Left hindlimb (tissue), 1 donor: ENCODE data around the gene TXNDC8.

Experiments
- DNase-seq: peaks from one replicate; pipeline ENCODE4 v3.0.0-alpha.2; 2018

The TXNDC8 gene

DNA sequence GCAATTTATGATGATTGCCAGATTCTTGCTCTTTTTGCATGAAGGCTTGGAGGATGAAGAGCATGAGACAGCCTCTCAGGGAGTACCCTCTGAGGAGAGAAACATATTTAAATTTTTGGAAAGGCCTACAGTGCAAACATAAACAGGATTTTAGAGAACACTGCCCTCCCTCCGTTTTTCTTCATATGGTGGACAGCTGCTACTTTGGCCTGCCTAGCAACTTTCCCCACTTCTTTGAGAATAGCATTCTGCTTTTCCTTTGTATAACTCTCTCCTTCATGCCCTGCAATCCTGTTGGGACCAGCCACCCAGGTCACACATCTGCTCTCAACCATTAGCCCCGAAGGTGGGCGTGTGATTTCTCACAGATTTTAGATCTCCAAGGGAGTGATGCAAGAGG is 60.9 kb downstream of the TXNDC8 start:
- DNase-seq = peak; percentile 36

DNA sequence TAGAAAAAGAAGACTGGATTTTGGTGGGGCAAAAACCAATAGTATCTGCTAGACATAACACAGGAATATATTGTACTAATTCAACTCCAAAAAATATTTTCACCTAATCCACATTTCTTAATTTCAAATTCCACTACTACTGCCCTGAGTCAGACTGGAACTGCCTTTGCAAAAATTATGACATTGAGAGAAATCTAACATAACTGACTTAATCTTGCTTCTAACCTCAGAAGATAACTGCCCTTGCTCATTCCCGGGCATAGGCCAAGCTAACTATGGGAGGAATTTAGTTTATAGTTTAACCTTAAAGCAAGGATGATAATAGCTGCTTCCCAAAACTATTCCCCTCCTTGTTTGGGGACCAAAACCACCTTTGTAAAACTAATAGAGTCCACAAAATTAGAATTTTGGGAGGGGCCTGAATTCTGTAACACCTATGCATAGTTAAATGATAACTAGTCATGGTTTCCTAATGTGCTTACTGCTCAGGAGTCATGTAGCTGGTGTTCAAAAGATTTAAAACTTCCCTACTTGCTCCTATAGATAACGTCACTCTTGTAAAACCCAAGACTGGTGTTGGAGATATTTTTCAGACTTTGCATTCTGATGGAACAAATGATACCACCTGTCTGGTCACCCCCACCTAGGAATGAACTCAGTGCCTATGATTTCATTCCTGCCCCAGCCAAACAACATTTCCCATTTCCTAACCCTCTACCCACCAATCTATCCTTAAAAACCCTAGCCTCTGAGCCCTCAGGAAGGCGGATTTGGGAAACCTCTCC is 67.3 kb downstream of the TXNDC8 start:
- no peak for DNase-seq

DNA sequence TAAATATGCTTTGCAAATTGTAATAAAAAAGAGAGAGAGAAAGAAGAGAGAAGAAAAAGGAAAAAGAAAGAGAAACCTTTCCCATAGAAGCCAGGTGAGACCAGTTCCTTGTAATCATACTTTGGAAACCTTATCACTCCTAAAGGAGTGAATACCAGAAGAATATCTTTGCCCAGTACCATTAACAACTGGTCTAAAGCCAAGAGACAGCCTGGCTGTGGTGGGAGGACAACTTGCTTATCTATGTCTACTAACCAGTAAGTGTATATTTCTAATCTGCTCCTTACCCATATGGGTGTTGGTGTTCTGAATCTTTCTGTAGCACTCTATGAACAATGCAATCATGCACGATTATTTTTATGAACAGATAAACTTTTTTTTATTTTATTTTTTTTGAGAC is 70.9 kb downstream of the TXNDC8 start:
- no peak for DNase-seq

DNA sequence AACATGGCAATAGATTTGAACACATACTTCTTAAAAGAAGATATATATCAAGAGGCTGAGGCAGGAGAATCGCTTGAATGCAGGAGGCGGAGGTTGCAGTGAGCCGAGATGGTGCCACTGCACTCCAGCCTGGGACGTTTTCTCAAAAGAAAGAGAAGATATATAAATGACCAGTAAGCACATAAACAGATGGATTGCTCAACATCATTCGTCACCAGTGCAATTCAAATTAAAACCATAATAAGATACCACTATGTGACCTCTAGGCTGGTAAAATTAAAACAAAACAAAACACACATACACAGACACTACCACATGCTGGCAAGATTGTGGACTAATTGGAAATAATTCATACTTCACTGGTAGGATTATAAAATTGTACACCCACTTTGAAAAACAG is 76.0 kb downstream of the TXNDC8 start:
- DNase-seq = no peak

DNA sequence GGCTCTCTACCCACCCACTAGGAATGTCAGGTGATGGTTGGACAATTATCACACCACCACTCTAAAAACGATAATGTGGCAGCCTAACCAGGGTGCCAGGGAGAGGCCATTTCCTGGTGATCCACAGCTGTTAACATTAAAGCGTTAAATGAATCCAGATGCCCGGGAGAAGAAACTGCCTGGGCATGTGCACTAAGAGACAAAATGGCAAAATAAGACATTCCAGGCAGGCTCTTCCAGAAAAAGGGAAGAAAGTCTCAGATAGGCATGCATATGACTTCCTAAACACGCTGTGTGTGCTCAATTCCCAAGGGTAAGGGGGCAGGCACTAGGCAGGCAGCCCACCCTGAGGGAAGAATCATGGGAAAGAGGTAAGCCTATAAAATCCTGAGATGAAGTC is 76.8 kb downstream of the TXNDC8 start:
- no peak for DNase-seq

DNA sequence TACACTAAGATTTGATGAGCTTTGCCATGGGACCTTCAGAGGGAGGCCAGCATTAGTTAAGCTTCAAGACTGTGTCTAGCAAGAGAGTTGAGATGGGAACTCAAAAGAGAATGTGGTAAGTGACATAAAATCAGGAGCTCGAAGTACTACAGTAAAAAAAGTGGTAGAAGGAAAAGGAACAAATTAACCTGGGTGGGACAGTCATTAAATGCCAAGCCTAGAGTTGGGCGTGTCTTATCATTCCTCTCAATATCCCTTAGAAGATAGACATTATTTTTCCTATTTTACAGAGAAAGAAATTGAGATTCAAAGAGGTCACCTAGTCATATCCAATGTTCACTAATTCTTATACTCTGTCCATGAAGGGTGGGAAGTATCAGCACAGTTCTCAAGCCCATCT is 78.1 kb downstream of the TXNDC8 start:
- DNase-seq = no peak

DNA sequence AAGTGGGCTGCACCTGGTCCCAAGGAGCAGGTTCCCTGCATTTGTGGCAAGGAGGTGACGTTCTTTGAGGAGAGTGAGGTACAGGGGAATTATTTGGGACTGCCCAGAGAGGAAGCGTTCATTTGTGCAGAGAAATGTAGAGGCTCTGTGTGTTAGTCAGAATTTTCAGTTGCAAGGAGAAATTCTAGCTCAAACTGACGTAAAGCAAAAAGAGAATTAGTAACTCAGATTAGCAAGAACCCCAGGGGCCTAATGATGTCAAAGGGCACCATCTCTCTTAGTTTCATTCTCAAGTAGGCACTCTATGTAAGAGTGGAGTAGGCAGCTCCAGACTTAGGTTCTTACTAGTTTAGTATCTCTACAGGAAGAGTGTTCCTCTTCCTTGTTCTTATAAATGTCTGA is 79.0 kb downstream of the TXNDC8 start:
- no peak for DNase-seq

DNA sequence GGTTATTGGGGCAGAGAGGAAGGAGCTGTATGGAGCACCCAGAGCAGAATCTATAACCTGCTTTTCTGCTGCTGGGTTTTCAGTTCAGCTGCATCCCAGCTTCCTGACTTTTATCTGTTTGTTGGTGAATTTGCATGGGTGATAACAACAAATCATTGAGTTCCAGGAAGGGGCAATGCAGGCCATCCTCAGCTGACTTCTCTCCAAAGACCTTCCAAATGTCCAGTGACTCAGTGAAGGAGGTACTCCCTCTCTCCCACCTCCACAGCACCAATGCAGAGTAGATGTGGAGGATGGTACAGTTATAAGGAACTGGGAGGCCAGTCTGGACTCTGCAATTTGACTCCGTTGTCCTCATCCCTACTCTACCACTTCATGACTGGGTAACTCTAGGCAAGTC is 79.7 kb downstream of the TXNDC8 start:
- DNase-seq = no peak

DNA sequence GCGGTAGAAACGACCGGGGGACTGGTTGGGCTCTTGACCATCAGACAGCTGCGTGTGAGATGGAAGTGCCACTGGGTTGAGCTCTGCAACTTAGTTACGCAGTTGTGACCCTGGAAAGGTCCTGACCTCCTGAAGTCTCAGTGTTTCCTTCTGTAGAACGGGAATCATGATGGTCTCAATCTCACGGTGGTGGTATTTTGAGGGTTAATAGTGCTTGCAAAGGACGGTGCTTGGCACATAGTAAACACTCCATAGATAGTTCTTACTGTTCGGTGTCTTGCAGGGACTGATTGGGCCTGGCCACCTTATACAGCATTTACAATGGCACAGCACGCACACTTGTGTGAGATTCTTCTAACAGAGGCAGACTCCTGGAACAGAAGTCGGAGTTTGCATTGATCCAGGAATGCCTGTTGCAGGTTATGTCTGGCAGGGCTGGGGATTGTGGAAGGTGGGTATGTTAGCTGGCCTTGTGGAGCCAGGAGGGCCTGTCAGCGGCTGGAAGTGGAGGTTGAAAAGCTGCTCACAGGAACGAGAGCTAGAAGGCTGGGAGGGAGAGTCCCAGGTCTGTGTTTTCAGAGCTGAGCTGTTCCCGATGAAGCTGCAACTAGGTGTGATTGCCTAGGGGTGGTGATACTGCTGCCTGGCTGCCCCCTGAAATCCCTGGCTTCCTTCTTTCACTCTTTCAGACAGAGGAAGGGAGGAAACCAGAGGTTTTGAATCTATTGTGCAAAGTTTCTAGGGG is 80.4 kb downstream of the TXNDC8 start:
- peak; percentile 28 for DNase-seq

DNA sequence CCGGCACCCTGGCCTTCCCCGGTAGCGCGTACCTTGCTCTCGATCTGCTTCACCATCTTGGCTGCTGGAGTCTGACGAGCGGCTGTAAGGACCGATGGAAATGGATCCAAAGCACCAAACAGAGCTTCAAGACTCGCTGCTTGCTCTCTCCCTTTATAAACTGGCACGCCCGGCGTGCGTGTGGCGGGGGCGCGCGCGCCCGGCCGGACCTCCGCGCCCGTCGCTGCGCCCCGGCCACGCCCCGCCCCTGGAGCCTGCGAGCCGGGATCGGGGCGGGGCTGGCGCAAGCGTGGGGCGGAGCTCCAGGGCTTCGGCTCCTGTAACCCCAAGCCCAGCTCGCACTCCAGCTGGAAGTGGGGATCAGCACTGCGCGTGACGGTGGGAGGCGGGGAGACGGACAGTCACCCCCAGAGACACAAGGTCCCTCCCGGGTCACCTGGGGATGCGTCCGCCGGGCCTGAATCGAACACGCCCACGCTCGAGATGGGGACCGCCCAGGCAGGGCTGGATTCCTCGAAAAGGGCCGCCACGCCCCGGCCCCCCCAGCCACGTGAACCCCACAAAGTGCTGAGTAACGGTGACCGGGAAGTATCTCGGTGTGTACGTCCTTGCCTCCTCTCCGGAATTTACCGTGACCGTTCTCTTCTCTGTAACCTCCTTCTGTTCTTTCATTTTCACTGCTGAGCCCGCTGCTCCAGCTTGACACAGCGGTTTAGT is 81.1 kb downstream of the TXNDC8 start, which contains the start of gene TXN:
Gene TXN, minus strand, starts transcription at position 128 of the 717 bp plus-strand sequence. Its CDS starts 72 bp downstream, at position 56.
- DNase-seq = peak; percentile 92

DNA sequence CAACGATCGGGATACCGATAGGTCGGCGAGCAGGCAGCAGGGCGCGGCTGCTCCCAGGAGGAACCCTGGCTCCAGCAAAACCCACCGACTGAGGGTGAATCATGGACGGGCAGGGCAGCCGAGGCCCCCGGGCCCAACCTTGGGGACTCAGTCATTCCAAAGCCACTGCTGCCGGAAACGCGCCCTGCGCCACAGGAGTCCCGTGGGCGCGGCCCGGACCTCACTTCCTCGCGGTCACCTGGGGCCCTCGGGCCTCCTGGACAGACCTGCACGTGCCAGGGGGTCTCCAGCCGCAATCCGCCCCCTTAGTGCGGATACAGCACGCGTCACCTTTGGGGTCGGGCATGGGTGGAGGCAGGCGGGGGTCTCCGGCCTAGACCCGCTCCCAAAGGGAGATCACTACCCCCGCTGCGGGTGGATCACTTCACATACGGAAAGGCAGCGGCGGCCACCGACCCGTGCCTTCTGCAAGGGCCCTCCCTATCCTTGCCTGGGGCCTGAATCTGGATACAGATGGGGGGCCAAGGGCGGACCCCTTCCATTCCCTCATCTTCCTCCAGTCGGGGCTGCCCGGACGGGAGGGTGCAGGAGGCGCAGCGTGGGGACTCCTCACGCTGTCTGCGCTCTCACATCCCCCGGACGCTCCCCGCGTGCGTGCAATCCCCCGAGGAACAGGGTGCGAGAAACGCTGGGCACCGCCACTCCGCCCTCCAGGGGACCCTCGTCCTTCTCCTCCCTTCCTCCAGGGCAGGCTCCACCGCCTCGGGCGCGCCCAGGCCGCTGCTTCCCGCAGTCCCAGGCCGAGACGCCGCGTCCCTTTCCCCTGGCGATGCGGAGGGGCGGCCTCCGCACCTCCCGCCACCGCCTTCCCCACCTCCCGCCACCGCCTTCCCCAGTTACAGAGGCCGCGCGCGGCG is 81.9 kb downstream of the TXNDC8 start:
- DNase-seq = peak; percentile 63

DNA sequence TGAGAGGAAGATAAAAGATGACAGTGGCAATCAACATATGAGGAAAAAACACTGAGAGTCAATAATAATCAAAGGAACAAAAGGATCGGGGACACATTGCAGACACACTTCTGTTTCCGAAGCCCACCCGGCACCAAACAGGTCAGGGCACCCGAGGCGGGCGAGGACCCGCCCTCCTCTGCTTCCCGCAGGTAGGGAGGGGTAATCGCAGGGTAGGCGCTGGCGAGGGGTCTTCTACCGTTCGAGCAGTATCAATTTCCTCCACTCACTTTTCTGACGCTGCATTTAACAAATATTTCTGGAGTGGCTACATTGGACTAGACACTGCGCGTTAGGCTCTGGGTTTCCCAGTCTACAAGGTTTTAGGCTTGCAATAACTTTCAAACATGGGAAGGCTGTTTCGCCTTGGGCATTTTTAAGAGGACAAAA is 82.6 kb downstream of the TXNDC8 start:
- DNase-seq = peak; percentile 31

DNA sequence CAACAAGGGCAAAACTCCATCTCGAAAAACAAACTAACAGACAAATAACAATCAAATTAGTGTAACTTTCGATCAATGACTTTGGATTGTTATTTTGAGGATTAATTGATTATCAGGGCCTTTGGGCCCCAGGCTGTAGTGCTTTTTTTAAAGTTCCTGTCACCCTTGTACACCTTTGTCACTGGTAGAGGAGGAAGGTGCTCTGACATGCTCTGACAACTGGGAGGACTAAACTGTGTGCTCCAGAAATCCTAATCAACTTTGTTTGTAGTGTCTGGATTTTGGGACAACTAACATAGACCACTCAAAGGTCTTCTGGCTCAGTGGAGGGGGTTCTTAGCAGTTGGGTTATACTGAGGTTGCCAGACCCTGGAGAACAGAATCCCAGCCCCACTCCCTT is 83.2 kb downstream of the TXNDC8 start:
- no peak for DNase-seq
